H1 (cell line): Measurements from ENCODE around the gene UGT2B7. TPM values are rescaled to one million over a fixed set of nuclear protein-coding genes. Genes with fewer than 3 reads are reported as not detected.

Source experiments
- CTCF ChIA-PET: fragments of 300-600 bp; sonication (Branson Sonifier 250); formaldehyde crosslinking; loops from one replicate; lab custom pipeline; 2021; ENCODE audit not compliant: partially characterized antibody; lab: Charles Lee
- POLR2A ChIA-PET: fragments of 300-600 bp; sonication (Branson Sonifier 250); formaldehyde crosslinking; loops from one replicate; lab custom pipeline; 2021; ENCODE audit warnings: inconsistent platforms; ENCODE audit not compliant: partially characterized antibody; lab: Charles Lee
- DNase-seq, 2 experiments: peaks; one replicate each; pipeline versions ENCODE4 v3.0.0 to v3.0.0-alpha.2; 2010 to 2022; ENCODE audit warnings: low spot score in 2 of 2, low read depth in 1 of 2, mixed read lengths in 1 of 2
- FAIRE-seq: peaks from 2 replicates; lab custom pipeline; 2011; peaks lifted over from hg19 to GRCh38; lab: Jason Lieb, UNC
- H2AFZ ChIP-seq: 2 replicates; pipeline ENCODE4 v1.8.1; 2012; ENCODE audit warnings: low read length, inconsistent platforms
- H2AK5ac ChIP-seq: 2 replicates; pipeline ENCODE4 v1.6.1; 2013; ENCODE audit warnings: low read depth, low read length
- H2BK120ac ChIP-seq: replicated peaks from 2 replicates; pipeline ENCODE3; 2013; ENCODE audit warnings: low read depth, low read length, inconsistent platforms
- H2BK12ac ChIP-seq: 2 replicates; pipeline ENCODE4 v1.6.1; 2013; ENCODE audit warnings: low read depth, low read length
- H2BK15ac ChIP-seq: 2 replicates; pipeline ENCODE4 v1.6.1; 2013; ENCODE audit warnings: low read length
- H2BK20ac ChIP-seq: 2 replicates; pipeline ENCODE4 v1.6.1; 2013; ENCODE audit warnings: low read length
- H2BK5ac ChIP-seq: 2 replicates; pipeline ENCODE4 v1.6.1; 2013; ENCODE audit warnings: low read depth, low read length
- H3K14ac ChIP-seq: 2 replicates; pipeline ENCODE4 v1.6.1; 2013; ENCODE audit warnings: inconsistent platforms; ENCODE audit not compliant: insufficient read length
- H3K18ac ChIP-seq: 2 replicates; pipeline ENCODE4 v1.6.1; 2013; ENCODE audit warnings: low read length; ENCODE audit errors: extremely low read depth
- H3K23ac ChIP-seq: 2 replicates; pipeline ENCODE4 v1.6.1; 2013; ENCODE audit warnings: inconsistent platforms; ENCODE audit not compliant: insufficient read length
- H3K23me2 ChIP-seq: 2 replicates; pipeline ENCODE4 v1.6.1; 2013; ENCODE audit warnings: low read depth, low read length
- H3K27ac ChIP-seq: 2 replicates; pipeline ENCODE4 v1.6.1; 2011; ENCODE audit warnings: low read depth, low read length, inconsistent platforms
- H3K27me3 ChIP-seq, 4 experiments: replicated peaks in 1 of 4; 1 replicate in 1 of 4; 2 replicates in 3 of 4; pipeline versions ENCODE4 v1.6.1 to v1.8.1; 2011 to 2013; ENCODE audit warnings: low read length in 3 of 4, mild to moderate bottlenecking in 3 of 4, inconsistent platforms in 2 of 4, mixed read lengths in 2 of 4, moderate library complexity in 1 of 4; ENCODE audit not compliant: control insufficient read depth in 3 of 4, insufficient read depth in 3 of 4; ENCODE audit errors: extremely low read depth in 1 of 4
- H3K36me3 ChIP-seq, 4 experiments: 2 replicates each; pipeline versions ENCODE4 v1.6.1 to v1.8.1; 2011 to 2013; ENCODE audit warnings: mild to moderate bottlenecking in 4 of 4, low read length in 3 of 4, moderate library complexity in 2 of 4, control low read depth in 1 of 4, inconsistent platforms in 1 of 4; ENCODE audit not compliant: insufficient read depth in 4 of 4, control insufficient read depth in 2 of 4
- H3K4ac ChIP-seq: replicated peaks from 2 replicates; pipeline ENCODE3; 2013; ENCODE audit warnings: low read length, low read depth, mixed read lengths, inconsistent platforms; ENCODE audit not compliant: insufficient read length
- H3K4me1 ChIP-seq, 4 experiments: replicated peaks in 1 of 4; 1 replicate in 1 of 4; 2 replicates in 3 of 4; pipeline versions ENCODE4 v1.6.1 to v1.8.1; 2011 to 2013; ENCODE audit warnings: low read length in 3 of 4, inconsistent platforms in 2 of 4, mixed read lengths in 1 of 4; ENCODE audit not compliant: insufficient read depth in 4 of 4, control insufficient read depth in 3 of 4
- H3K4me2 ChIP-seq, 2 experiments: 2 replicates each; pipeline versions ENCODE4 v1.6.1 to v1.8.1; 2011 to 2013; ENCODE audit warnings: low read depth in 2 of 2, low read length in 2 of 2, control low read depth in 1 of 2, inconsistent platforms in 1 of 2, mild to moderate bottlenecking in 1 of 2; ENCODE audit not compliant: insufficient read depth in 1 of 2
- H3K4me3 ChIP-seq, 4 experiments: fragments of 200-600, 300-600 bp in 1 of 4; sonication (generic), shearing (Covaris generic), sonication (Bioruptor Twin) in 1 of 4; 2 replicates each; pipeline versions ENCODE4 v1.5.1 to v1.8.1; 2011 to 2016; ENCODE audit warnings: low read length in 4 of 4, low read depth in 3 of 4, control low read depth in 2 of 4, inconsistent platforms in 2 of 4, mild to moderate bottlenecking in 2 of 4, mixed read lengths in 1 of 4, moderate library complexity in 1 of 4; ENCODE audit not compliant: insufficient read depth in 2 of 4; ENCODE audit errors: extremely low read depth in 1 of 4
- H3K56ac ChIP-seq: replicated peaks from 2 replicates; pipeline ENCODE3; 2013; ENCODE audit warnings: low read depth, mild to moderate bottlenecking, mixed read lengths, low read length, inconsistent platforms; ENCODE audit not compliant: insufficient read length
- H3K79me1 ChIP-seq: 2 replicates; pipeline ENCODE4 v1.6.1; 2013; ENCODE audit warnings: low read depth, low read length, control low read depth
- H3K79me2 ChIP-seq, 2 experiments: 2 replicates each; pipeline versions ENCODE4 v1.6.1 to v1.8.1; 2012 to 2013; ENCODE audit warnings: low read length in 2 of 2, mild to moderate bottlenecking in 2 of 2, inconsistent platforms in 1 of 2; ENCODE audit not compliant: insufficient read depth in 2 of 2, control insufficient read depth in 1 of 2
- H3K9ac ChIP-seq, 4 experiments: replicated peaks in 1 of 4; 1 replicate in 1 of 4; 2 replicates in 3 of 4; pipeline versions ENCODE4 v1.6.1 to v1.8.1; 2011 to 2013; ENCODE audit warnings: low read depth in 3 of 4, low read length in 3 of 4, control low read depth in 2 of 4, mild to moderate bottlenecking in 2 of 4, moderate library complexity in 2 of 4, inconsistent platforms in 1 of 4; ENCODE audit errors: extremely low read depth in 1 of 4
- H3K9me3 ChIP-seq, 2 experiments: 2 replicates each; pipeline versions ENCODE4 v1.6.1 to v1.8.1; 2012 to 2013; ENCODE audit warnings: mild to moderate bottlenecking in 2 of 2, moderate library complexity in 2 of 2, control low read depth in 1 of 2, inconsistent platforms in 1 of 2, low read depth in 1 of 2, low read length in 1 of 2, mixed read lengths in 1 of 2; ENCODE audit not compliant: insufficient read depth in 2 of 2
- H4K20me1 ChIP-seq, 2 experiments: replicated peaks in 1 of 2; 2 replicates each; pipeline versions ENCODE3 to v1.8.1; 2011 to 2013; ENCODE audit warnings: inconsistent platforms in 2 of 2, low read length in 2 of 2, mild to moderate bottlenecking in 1 of 2; ENCODE audit not compliant: insufficient read depth in 2 of 2, control insufficient read depth in 1 of 2
- H4K5ac ChIP-seq: 2 replicates; pipeline ENCODE4 v1.6.1; 2013; ENCODE audit warnings: low read length, low read depth, mixed read lengths, inconsistent platforms; ENCODE audit not compliant: insufficient read length
- H4K8ac ChIP-seq: 2 replicates; pipeline ENCODE4 v1.8.0; 2013; ENCODE audit warnings: mild to moderate bottlenecking, moderate library complexity, low read length, inconsistent platforms; ENCODE audit not compliant: insufficient read depth; ENCODE audit errors: extremely low read depth
- H4K91ac ChIP-seq: replicated peaks from 2 replicates; pipeline ENCODE3; 2013; ENCODE audit warnings: low read length, mixed read lengths, inconsistent platforms; ENCODE audit not compliant: insufficient read length
- SRF ChIP-seq: IDR thresholded peaks from 2 replicates; pipeline ENCODE4 v1.6.1; 2011; ENCODE audit warnings: mild to moderate bottlenecking, low read depth, low read length, moderate library complexity
- ZNF274 ChIP-seq: IDR thresholded peaks from 2 replicates; pipeline ENCODE4 v1.7.0; 2012; ENCODE audit warnings: low read length, borderline replicate concordance; ENCODE audit errors: extremely low read depth
- whole genome bisulfite sequencing, 2 experiments: shearing (Covaris generic) in 1 of 2; methylation state at CpG; one replicate each; pipeline versions ENCODE4 v1.1.6 to v1.1.7; 2013 to 2015; ENCODE audit warnings: low lambda C conversion rate in 2 of 2, mixed read lengths in 2 of 2, inconsistent platforms in 1 of 2, low coverage in 1 of 2, missing lambda C conversion rate in 1 of 2; ENCODE audit not compliant: insufficient replicate concordance in 2 of 2, insufficient coverage in 1 of 2, insufficient read length in 1 of 2; ENCODE audit errors: extremely low coverage in 1 of 2, missing lambda C conversion rate in 1 of 2; 5-methylcytosine and 5-hydroxymethylcytosine counted together
- polyA plus RNA-seq, 7 experiments: library from polyadenylated mRNA; depleted of rRNA in 3 of 7; stranded (reverse) in 5 of 7; unstranded in 2 of 7; fragments of >200 nt in 5 of 7; fragments of 200-250 nt in 2 of 7; gene quantifications; 1 replicate in 5 of 7; 2 replicates in 1 of 7; 4 replicates in 1 of 7; pipeline versions ENCODE4 v1.2.1 to v1.2.3, GENCODE V29; 2011 to 2013; ENCODE audit warnings: missing spikeins in 2 of 7, mixed read lengths in 2 of 7
- total RNA-seq: library from RNA; stranded (reverse); fragmentation: NEBNext Ultra II Directional; extraction: Animal tissue kit (Norgen Biotek cat#: 25700); gene quantifications from 2 replicates; pipeline ENCODE4 v1.2.1, GENCODE V29; 2021

The UGT2B7 gene
- total and polyA plus RNA-seq, 2 of the 8 experiments (the other 6 are each of a cell fraction or from before 2014, with no cell fraction given), result not detected

DNA sequence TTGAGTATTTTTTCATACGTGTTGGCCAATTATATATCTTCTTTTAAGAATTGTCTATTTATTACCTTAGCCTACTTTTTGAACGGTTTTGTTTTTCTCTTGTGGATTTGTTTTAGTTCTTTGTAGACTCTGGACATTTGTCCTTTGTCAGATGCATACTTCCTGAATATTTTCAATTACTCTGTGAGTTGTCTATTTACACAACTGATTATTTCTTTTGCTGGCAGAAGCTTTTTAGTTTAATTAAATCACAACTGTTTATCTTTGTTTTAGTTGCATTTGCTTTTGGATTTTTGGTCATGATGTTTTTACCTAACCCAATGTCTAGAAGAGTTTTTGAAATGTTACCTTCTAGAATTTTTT, 19.6 kb downstream of the UGT2B7 start:
- H4K20me1 ChIP-seq, result no peaks in the 10 kb centered on the region
- WGBS, 2 experiments, result 90% methylated on average over 2 of the region's 2 CpGs; no CpG with 5 or more reads in 1 of the 2 experiments
- H2AFZ ChIP-seq, result no peak overlapping the region
- H3K79me1 ChIP-seq, result no peaks in the 10 kb centered on the region
- no peak overlapping the region for H3K18ac ChIP-seq
- H2BK20ac ChIP-seq, result no peak overlapping the region
- H2BK12ac ChIP-seq, result no peak overlapping the region
- H2AK5ac ChIP-seq, result no peak overlapping the region
- no peak overlapping the region for H4K8ac ChIP-seq
- no peaks in the 10 kb centered on the region; a peak in 1 of 8 replicates for H3K36me3 ChIP-seq
- no peak overlapping the region for H3K27ac ChIP-seq
- no peak for DNase-seq
- no peak overlapping the region for H3K56ac ChIP-seq
- no peak overlapping the region for H3K14ac ChIP-seq
- peaks cover 0 to 7% of the 10 kb centered on the region in 2 experiments; a peak in 1 of 4 replicates for H3K9me3 ChIP-seq
- no peak overlapping the region for H3K4me3 ChIP-seq
- H3K4me1 ChIP-seq, result no peaks in the 10 kb centered on the region
- H2BK120ac ChIP-seq, result no peak overlapping the region
- H3K4ac ChIP-seq, result no peak overlapping the region
- no peak overlapping the region for H3K23ac ChIP-seq
- H2BK5ac ChIP-seq, result no peak overlapping the region
- CTCF ChIA-PET, result interaction anchor here (0.7 kb wide), 1 partner anchor 637 kb away, joined by 3 read pairs; no protein-coding TSS in a partner anchor
- H3K79me2 ChIP-seq, result no peaks in the 10 kb centered on the region
- H3K9ac ChIP-seq, result no peak overlapping the region
- H3K27me3 ChIP-seq, result no peaks in the 10 kb centered on the region
- no peak overlapping the region for H3K4me2 ChIP-seq
- FAIRE-seq, result no peak
- H2BK15ac ChIP-seq, result no peak overlapping the region
- POLR2A ChIA-PET, result no interaction called here
- no peak overlapping the region for H4K5ac ChIP-seq
- H4K91ac ChIP-seq, result no peak overlapping the region
- H3K23me2 ChIP-seq, result no peaks in the 10 kb centered on the region
- no peak for TF ChIP-seq SRF
- TF ChIP-seq ZNF274, result no peak
